Smooth muscle cell of the brain vasculature (primary cell): ENCODE measurements around the gene KIF17.

Experiments used
- DNase-seq: peaks from one replicate; pipeline ENCODE4 v3.0.0-alpha.2; 2012; ENCODE audit warnings: low read depth, low spot score

KIF17 gene

GRCh38 chr1:20711285-20712214 lies 6.3 kb downstream of the KIF17 start:
- no peak for DNase-seq

GRCh38 chr1:20710469-20711284 lies 7.1 kb downstream of the KIF17 start:
- DNase-seq = no peak

- no peak for DNase-seq
These were observed 7.9 kb downstream of the KIF17 start for GRCh38 chr1:20709868-20710267.

- no peak for DNase-seq
These were observed 8.9 kb downstream of the KIF17 start for GRCh38 chr1:20708891-20709290.

- no peak for DNase-seq
These were observed 9.8 kb downstream of the KIF17 start for GRCh38 chr1:20708057-20708456.

GRCh38 chr1:20706841-20707240 lies 11.0 kb downstream of the KIF17 start:
- DNase-seq = no peak

GRCh38 chr1:20705203-20705755 lies 12.5 kb downstream of the KIF17 start:
- no peak for DNase-seq

GRCh38 chr1:20704390-20705202 lies 13.2 kb downstream of the KIF17 start:
- no peak for DNase-seq

GRCh38 chr1:20703124-20703756 lies 14.6 kb downstream of the KIF17 start:
- DNase-seq = no peak

GRCh38 chr1:20702416-20702815 lies 15.4 kb downstream of the KIF17 start:
- DNase-seq = no peak

GRCh38 chr1:20701847-20702246 lies 16.0 kb downstream of the KIF17 start:
- no peak for DNase-seq

- DNase-seq = no peak
These were observed 16.4 kb downstream of the KIF17 start for GRCh38 chr1:20701446-20701845.

- no peak for DNase-seq
These were observed 17.1 kb downstream of the KIF17 start for GRCh38 chr1:20700636-20701215.

- no peak for DNase-seq
These were observed 18.2 kb downstream of the KIF17 start for GRCh38 chr1:20699558-20699957.

- DNase-seq = no peak
These were observed 19.5 kb downstream of the KIF17 start for GRCh38 chr1:20698195-20698910.

- DNase-seq = no peak
These were observed 20.2 kb downstream of the KIF17 start for GRCh38 chr1:20697563-20697962.

GRCh38 chr1:20696397-20697333 lies 21.1 kb downstream of the KIF17 start:
- peak; percentile 62 for DNase-seq

GRCh38 chr1:20695515-20695914 lies 22.3 kb downstream of the KIF17 start:
- DNase-seq = no peak

GRCh38 chr1:20693623-20694022 lies 24.2 kb downstream of the KIF17 start:
- DNase-seq = no peak
